PFSK-1 (cell line): ENCODE measurements around the gene BMAL1.

ENCODE experiments used
- FOXP2 ChIP-seq: optimal IDR thresholded peaks from 2 replicates; pipeline ENCODE3; 2011; ENCODE audit warnings: borderline replicate concordance, control low read depth, inconsistent platforms; ENCODE audit not compliant: insufficient read depth; ENCODE audit errors: extremely low read length, extremely low read depth
- POLR2AphosphoS5 ChIP-seq: IDR thresholded peaks from 2 replicates; pipeline ENCODE4 v1.6.1; 2012; ENCODE audit warnings: low read depth, mild to moderate bottlenecking, control low read depth, low read length, moderate library complexity
- REST ChIP-seq, 2 experiments: IDR thresholded peaks; 2 replicates each; pipeline versions ENCODE4 v1.6.1 to v1.8.0; 2011 to 2012; ENCODE audit warnings: low read depth in 2 of 2, low read length in 2 of 2, control low read depth in 1 of 2, inconsistent platforms in 1 of 2, mild to moderate bottlenecking in 1 of 2, moderate library complexity in 1 of 2; ENCODE audit not compliant: insufficient read depth in 1 of 2
- SIN3A ChIP-seq: IDR thresholded peaks from 2 replicates; pipeline ENCODE4 v1.6.1; 2012; ENCODE audit warnings: mild to moderate bottlenecking, low read length, moderate library complexity, borderline replicate concordance; ENCODE audit not compliant: insufficient read depth
- TAF1 ChIP-seq: IDR thresholded peaks from 2 replicates; pipeline ENCODE4 v1.6.1; 2012; ENCODE audit warnings: low read length, control low read depth, borderline replicate concordance; ENCODE audit not compliant: insufficient read depth

GRCh38 chr11:13368041-13368446 is 90.5 kb downstream of the BMAL1 start:
- TF ChIP-seq REST (IDR thresholded peaks at IDR 0.05; ENCODE audit: insufficient read depth in 1 of 2, low read depth in 2 of 2, low read length in 2 of 2): no peak
- TF ChIP-seq TAF1: no peak
- no peak for TF ChIP-seq POLR2AphosphoS5
- TF ChIP-seq SIN3A: no peak
- no peak for TF ChIP-seq FOXP2
